Activated CD8-positive, alpha-beta memory T cell treated with anti-CD3 and anti-CD28 coated beads, Interleukin-2, amount 10 ng/mL, durations not matched to agents 7 days and 5 days (primary cell): ENCODE data around the gene GRAP. TPM values are rescaled to one million over a fixed set of nuclear protein-coding genes. Genes with fewer than 3 reads are reported as not detected.

Experiments
- ATAC-seq: fragments of 150-1000 bp; cut with Tn5 transposase; one replicate; pipeline ENCODE4 v1.10.0; 2021; ENCODE audit warnings: moderate library complexity
- CTCF ChIA-PET: fragments of 350-600 bp; sonication (Branson Sonifier 250); formaldehyde crosslinking; loops from one replicate; lab custom pipeline; 2021; ENCODE audit warnings: antibody characterized with exemption; lab: Charles Lee
- DNase-seq: peaks from one replicate; pipeline ENCODE4 v3.0.0-alpha.2; 2020
- H3K27ac Mint-ChIP-seq: one replicate; pipeline ENCODE4 v1.8.0; 2021; ENCODE audit warnings: mild to moderate bottlenecking, mixed read lengths
- H3K27me3 Mint-ChIP-seq: one replicate; pipeline ENCODE4 v1.8.0; 2021; ENCODE audit warnings: mixed read lengths
- H3K36me3 Mint-ChIP-seq: one replicate; pipeline ENCODE4 v1.8.0; 2021; ENCODE audit warnings: mild to moderate bottlenecking, mixed read lengths
- H3K4me1 Mint-ChIP-seq: one replicate; pipeline ENCODE4 v1.8.0; 2021; ENCODE audit warnings: mixed read lengths
- H3K4me3 Mint-ChIP-seq: one replicate; pipeline ENCODE4 v1.8.0; 2021; ENCODE audit warnings: mild to moderate bottlenecking, moderate library complexity, mixed read lengths
- H3K9me3 Mint-ChIP-seq: one replicate; pipeline ENCODE4 v1.8.0; 2022; ENCODE audit warnings: low read depth, mixed read lengths
- total RNA-seq, 2 experiments: library from RNA; stranded (reverse); gene quantifications; one replicate each; pipeline ENCODE4 v1.2.3, GENCODE V29; 2021

Gene GRAP
- total RNA-seq, 2 experiments from 2014 or later, result 9.7 to 10.4 TPM

DNA sequence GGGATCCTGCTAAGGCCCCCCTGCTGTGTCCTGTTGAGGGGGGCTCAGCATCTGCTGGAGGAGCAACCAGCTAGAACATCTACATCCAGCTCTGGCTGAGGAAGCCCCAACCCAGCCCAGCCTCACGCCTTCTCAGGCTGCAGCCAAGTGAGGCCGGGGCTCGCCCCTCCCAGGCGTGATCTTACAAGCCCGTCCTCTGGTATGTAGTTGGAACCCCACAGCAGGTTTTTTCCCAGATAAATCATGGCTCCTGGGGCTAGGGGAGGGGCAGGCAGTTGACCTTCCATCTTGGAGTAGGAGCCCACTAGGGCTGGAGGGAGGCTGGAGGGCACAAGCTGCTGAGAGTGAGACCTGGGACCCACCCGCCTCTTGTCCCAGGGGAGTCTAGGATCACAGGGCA lies 46.8 kb downstream of the GRAP start:
- Mint-ChIP-seq H3K4me1 (peaks cover 19% of the 10 kb centered on the region), H3K9me3 (peaks cover 8% of the 10 kb centered on the region), H3K27me3 (no peaks in the 10 kb centered on the region), H3K36me3 (peaks cover 13% of the 10 kb centered on the region), H3K27ac (no peak overlapping the region), H3K4me3 (no peak overlapping the region)
- CTCF ChIA-PET, result no interaction called here
- DNase-seq, result no peak
- ATAC-seq, result no peak

DNA sequence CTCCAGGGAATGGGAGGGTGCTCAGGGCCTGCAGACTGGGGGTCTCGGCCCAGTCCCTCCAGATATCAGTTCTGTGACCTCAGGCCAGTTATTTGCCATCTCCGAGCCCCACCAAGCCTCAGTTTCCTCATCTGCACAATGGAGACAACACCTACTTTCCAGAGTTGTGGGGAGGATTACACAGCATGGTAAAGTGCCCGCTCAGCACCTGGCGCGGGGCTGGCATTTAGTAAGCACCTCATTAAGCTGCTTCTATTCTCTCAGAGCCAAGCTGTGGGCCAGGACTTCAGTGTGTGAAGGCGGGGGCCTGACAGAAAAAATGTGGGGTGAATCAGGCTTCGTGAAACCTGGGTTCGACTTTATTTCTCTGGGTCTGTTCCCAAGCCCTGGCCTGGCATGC lies 47.4 kb downstream of the GRAP start:
- Mint-ChIP-seq H3K9me3 (peaks cover 10% of the 10 kb centered on the region), H3K4me1 (peaks cover 19% of the 10 kb centered on the region), H3K27ac (no peak overlapping the region), H3K27me3 (no peaks in the 10 kb centered on the region), H3K4me3 (no peak overlapping the region), H3K36me3 (peaks cover 14% of the 10 kb centered on the region)
- CTCF ChIA-PET, result no interaction called here
- no peak for DNase-seq
- ATAC-seq, result no peak

DNA sequence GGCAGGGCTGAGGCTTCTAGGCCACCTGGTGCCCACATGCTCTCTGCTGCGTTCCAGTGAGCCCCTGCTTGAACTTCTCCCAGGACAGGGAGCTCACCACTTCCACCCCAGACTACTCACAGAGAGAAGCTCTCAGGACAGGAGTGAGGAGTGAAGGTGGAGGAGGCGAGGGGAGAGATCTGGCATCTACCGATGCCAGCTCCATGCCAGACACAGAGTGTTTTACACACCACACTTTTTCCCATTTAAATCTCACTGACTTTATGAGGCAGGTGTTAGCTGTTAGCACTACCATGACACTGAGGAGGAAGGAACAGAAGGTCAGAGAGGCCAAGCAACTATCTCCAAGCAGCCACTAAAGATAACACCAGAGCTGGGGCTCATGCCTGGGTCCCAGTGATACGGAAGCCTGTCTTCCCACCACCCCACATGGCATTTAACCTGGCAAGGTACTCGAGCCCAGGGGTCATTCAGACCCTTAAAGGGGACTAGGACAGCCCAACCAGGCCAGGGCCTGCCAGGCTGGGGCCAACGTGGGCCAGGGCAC lies 49.0 kb downstream of the GRAP start:
- ATAC-seq (no peak), DNase-seq (no peak)
- Mint-ChIP-seq H3K4me3 (no peak overlapping the region), H3K9me3 (peaks cover 10% of the 10 kb centered on the region), H3K27ac (no peak overlapping the region), H3K27me3 (no peaks in the 10 kb centered on the region), H3K36me3 (peaks cover 14% of the 10 kb centered on the region), H3K4me1 (peaks cover 18% of the 10 kb centered on the region)
- CTCF ChIA-PET, result no interaction called here

DNA sequence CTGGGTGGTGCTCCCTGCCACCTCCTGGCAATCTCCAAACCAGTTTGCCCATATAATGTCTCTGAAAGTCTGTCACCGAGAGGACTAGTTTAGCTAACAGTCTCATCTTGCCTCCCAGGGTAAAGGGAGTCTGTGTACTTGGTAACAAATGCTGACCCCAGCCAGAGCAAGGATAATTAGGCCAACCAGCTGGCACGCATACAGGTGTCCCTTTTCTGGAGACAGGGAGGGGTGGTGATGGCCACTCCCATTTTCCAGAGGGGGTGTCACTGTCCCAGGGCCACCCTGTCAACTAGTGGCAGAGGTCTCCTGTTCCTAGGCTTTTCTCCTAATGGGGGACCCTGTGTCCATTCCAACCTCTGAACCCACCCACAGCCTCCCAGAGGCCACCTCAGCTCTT lies 50.3 kb downstream of the GRAP start:
- no peak for ATAC-seq
- H3K4me3 Mint-ChIP-seq, result no peak overlapping the region
- H3K27ac Mint-ChIP-seq, result no peak overlapping the region
- DNase-seq, result no peak
- peaks cover 10% of the 10 kb centered on the region for H3K9me3 Mint-ChIP-seq
- H3K4me1 Mint-ChIP-seq, result peaks cover 12% of the 10 kb centered on the region
- H3K27me3 Mint-ChIP-seq, result no peaks in the 10 kb centered on the region
- CTCF ChIA-PET, result interaction anchor here (0.7 kb wide), 1 partner anchor 100 kb away, joined by 3 read pairs; no protein-coding TSS in a partner anchor
- peaks cover 14% of the 10 kb centered on the region for H3K36me3 Mint-ChIP-seq

DNA sequence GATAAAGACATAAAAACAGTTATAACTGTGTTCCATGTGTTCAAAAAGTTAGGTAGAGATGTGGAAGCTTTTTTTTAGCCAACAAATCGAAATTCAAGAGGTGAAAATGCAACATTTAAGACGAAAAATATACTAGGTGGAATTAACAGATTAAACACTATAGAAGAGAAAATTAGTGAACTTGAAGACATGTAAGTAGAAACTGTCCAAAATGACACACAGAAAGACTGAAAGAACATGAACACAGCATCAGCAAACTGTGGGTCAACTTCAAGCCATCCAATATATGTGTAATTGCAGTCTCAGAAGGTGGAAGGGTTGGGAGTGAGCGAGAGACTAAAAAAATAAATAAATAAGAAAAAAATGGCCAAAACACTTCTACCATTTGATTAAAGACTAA lies 51.5 kb downstream of the GRAP start:
- DNase-seq, result no peak
- H3K36me3 Mint-ChIP-seq, result peaks cover 14% of the 10 kb centered on the region
- CTCF ChIA-PET, result interaction anchor here (1.4 kb wide), 1 partner anchor 10 kb away, joined by 3 read pairs; no protein-coding TSS in a partner anchor
- H3K27ac Mint-ChIP-seq, result no peak overlapping the region
- H3K9me3 Mint-ChIP-seq, result peaks cover 10% of the 10 kb centered on the region
- no peaks in the 10 kb centered on the region for H3K27me3 Mint-ChIP-seq
- ATAC-seq, result no peak
- H3K4me3 Mint-ChIP-seq, result no peak overlapping the region
- peaks cover 12% of the 10 kb centered on the region for H3K4me1 Mint-ChIP-seq

DNA sequence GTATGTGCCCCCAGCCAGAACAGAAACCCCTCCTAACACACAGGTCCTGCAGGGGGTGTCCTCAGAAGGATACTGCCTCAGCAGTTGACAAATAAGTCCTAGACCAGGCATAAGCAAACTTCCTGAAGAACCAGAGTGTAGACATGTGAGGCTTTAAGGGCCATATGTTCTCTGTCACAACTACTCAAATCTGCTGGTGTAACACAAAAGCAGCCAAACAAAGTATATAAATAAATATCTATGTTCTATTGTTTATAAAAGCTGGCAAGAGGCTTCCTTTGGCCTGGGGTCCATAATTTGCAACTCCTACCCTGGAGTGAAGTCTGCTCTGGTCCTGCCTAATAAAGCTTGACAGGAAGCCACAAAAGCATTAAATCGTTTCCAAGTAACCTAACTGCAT lies 52.1 kb downstream of the GRAP start:
- Mint-ChIP-seq H3K9me3 (peaks cover 10% of the 10 kb centered on the region), H3K4me3 (no peak overlapping the region), H3K27me3 (no peaks in the 10 kb centered on the region), H3K27ac (no peak overlapping the region), H3K4me1 (peaks cover 12% of the 10 kb centered on the region), H3K36me3 (peaks cover 14% of the 10 kb centered on the region)
- no peak for ATAC-seq
- DNase-seq, result no peak
- CTCF ChIA-PET, result interaction anchor here (0.6 to 1.4 kb wide), 2 partner anchors 10 to 205 kb away, joined by 3 read pairs; no protein-coding TSS in a partner anchor

DNA sequence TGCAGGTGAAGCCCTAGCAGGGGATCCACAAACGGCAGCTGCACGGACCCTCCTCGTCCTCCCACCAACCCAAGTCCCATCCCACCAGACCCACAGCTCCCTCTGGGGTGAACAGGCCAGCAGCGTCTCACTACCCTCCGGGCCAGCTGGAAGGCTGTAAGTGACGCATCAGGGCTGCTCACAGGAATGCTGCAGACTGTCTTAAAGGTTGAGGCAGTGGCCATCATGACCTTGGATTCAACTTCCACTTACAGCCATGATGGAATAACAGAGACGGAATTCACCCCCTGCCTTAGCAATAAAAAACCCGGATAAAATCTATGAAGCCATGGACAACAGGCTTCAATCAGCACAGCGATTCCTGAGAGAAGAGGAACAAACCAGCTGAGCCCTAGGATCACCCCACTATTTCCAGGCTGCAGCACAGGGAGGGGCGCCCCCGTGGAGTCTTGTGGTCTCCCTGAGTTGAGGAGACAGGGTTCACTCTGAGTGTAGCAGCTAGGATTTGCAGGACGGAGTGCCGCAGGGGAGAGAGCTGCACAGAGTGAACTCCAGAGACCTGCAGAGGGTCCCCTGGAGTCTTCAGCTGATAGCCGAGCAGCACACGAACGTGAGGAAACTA lies 52.7 kb downstream of the GRAP start:
- Mint-ChIP-seq H3K4me1 (peaks cover 12% of the 10 kb centered on the region), H3K27ac (no peak overlapping the region), H3K9me3 (peaks cover 10% of the 10 kb centered on the region), H3K36me3 (peaks cover 14% of the 10 kb centered on the region), H3K4me3 (no peak overlapping the region), H3K27me3 (no peaks in the 10 kb centered on the region)
- DNase-seq, result no peak
- CTCF ChIA-PET, result interaction anchor here (0.6 to 1.4 kb wide), 2 partner anchors 9 to 204 kb away, joined by 3 read pairs; no protein-coding TSS in a partner anchor
- no peak for ATAC-seq

DNA sequence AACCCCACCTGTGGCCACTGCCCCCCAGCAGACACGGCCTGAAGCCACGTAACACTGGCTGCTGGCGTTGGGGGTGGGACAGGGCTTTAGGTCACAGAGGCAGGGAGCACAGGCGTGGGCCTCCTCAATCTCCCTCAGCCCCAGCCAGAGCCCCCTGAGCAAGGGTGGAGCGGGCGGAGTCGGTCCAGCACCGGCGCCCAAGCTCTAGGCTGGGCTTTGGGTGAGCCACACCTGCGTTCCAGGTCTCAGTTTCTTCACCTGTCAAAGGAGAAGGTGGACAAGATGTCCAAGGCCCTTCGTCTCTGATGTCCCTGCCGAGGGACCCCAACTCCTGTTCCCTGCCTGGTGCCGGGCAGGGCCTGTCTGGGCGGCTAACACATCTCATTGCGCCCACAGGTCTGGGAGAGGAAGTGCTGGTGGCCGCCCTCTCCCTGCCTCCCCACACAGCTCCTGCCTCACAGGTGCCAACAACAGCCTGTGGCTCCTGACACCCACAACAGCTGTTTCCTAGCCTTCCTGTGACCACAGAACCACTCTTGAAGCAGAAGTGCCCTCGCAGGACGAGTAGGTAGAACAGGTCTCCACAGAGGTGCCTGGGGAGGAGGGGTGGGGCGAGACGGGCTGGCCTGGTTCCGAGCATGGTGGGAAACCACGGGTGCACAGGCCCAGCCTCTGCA lies 54.2 kb downstream of the GRAP start:
- H3K27me3 Mint-ChIP-seq, result no peaks in the 10 kb centered on the region
- CTCF ChIA-PET, result interaction anchor here (1.0 kb wide), 1 partner anchor 12 kb away, joined by 3 read pairs; no protein-coding TSS in a partner anchor
- peaks cover 12% of the 10 kb centered on the region for H3K4me1 Mint-ChIP-seq
- H3K27ac Mint-ChIP-seq, result no peak overlapping the region
- DNase-seq, result peak; percentile 64
- peaks cover 10% of the 10 kb centered on the region for H3K9me3 Mint-ChIP-seq
- ATAC-seq, result peak; percentile 48
- no peak overlapping the region for H3K4me3 Mint-ChIP-seq
- H3K36me3 Mint-ChIP-seq, result peaks cover 14% of the 10 kb centered on the region

DNA sequence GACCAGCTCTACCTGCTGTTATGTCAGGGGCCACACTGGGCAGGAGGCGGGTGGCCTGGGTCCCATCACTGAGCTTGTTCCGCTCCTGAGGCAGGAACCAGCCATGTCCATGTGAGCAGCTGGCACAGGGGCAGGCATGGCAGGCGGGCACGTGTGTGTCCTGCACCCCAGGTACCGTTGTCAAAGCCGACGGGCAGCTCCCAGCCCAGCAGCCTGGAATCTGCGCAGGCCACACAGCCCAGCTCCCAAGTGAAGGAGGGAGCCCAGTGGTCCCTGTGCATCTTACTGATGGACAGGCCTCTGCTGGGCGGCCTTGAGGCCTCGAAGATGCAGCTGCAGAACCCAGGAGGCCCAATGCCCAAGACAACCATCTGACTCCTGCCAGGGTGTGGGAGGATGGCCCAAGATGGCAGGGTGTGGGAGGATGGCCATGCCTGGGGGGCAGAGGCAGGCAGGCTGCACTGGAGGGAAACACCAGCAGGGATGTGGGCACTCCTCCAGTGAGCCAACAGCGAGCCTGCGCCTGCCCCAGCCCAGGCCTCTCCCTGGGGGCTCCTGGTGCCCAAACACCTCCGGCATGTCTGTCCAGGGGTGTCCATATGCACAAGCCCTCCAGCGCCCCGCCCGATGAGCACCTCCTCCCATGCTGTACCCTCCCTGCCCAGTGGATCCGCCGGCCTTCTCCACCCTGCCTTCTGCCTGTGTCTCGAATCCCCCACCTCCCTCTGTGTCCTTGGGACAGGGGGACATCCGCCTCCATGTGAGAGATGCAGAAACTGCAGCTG lies 55.0 kb downstream of the GRAP start:
- H3K36me3 Mint-ChIP-seq, result peaks cover 12% of the 10 kb centered on the region
- CTCF ChIA-PET, result interaction anchor here (1.0 to 1.9 kb wide), 2 partner anchors 11 to 31 kb away, joined by 3 to 6 read pairs; no protein-coding TSS in a partner anchor
- no peak overlapping the region for H3K4me3 Mint-ChIP-seq
- no peak overlapping the region for H3K27ac Mint-ChIP-seq
- DNase-seq (no peak), ATAC-seq (no peak)
- H3K9me3 Mint-ChIP-seq, result peaks cover 10% of the 10 kb centered on the region
- H3K4me1 Mint-ChIP-seq, result peaks cover 12% of the 10 kb centered on the region
- no peaks in the 10 kb centered on the region for H3K27me3 Mint-ChIP-seq

DNA sequence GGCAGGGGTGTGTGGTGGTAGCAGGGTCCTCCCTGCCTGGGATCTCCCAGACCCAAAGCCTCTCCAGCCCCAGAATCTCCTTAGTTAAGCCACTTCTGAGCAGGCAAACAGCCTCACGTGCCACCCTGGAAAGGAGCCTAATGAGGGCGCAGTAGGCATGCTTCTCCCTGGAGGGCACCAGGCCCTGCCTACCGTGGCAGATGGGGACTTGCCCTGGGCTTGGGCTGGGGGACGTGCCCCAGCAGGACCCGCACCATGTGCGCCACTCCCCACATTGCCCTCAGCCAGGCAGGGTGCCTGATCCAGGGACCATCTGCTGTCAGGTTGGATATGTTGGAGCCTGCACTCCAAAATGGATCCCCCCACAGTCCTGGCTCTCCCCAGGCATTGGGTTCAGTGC lies 56.4 kb downstream of the GRAP start:
- no peak overlapping the region for H3K27ac Mint-ChIP-seq
- ATAC-seq, result no peak
- peaks cover 12% of the 10 kb centered on the region for H3K4me1 Mint-ChIP-seq
- H3K36me3 Mint-ChIP-seq, result peaks cover 5% of the 10 kb centered on the region
- no peaks in the 10 kb centered on the region for H3K27me3 Mint-ChIP-seq
- H3K4me3 Mint-ChIP-seq, result no peak overlapping the region
- no peak for DNase-seq
- CTCF ChIA-PET, result interaction anchor here (1.9 kb wide), 1 partner anchor 29 kb away, joined by 6 read pairs; no protein-coding TSS in a partner anchor
- H3K9me3 Mint-ChIP-seq, result peaks cover 6% of the 10 kb centered on the region

DNA sequence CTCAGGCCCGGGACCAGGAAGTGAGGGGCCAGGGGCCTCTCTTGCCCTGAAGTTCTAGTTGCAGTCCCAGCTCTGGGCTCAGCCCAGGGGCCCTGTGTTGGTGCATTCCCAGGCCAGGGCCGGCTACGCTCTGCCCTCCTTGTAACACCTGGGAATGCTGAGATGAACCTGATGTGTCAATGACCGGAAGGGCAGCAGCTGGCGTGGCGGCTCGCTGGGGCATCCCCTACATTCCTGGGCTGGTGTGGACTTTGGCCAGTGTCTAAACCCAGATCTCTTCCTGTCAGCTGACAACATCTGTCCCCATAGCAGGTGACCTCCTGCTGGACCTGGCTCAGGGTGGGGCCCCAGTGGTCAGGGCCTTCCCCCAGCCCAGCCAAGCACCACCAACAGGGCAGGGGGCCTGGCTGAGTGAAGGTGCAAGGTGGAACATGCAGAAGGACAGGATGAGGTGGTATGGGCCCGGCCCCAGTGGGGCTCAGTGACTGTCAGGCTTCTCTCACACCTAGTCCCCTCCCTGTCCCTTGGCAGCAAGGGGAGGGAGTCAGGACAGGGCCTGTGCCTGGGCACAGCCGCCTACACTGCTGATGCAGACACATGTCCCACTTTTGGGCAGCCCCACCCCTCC lies 58.1 kb downstream of the GRAP start:
- ATAC-seq (no peak), DNase-seq (no peak)
- CTCF ChIA-PET, result interaction anchor here (1.0 kb wide), 1 partner anchor 28 kb away, joined by 3 read pairs; no protein-coding TSS in a partner anchor
- H3K36me3 Mint-ChIP-seq, result no peaks in the 10 kb centered on the region
- no peaks in the 10 kb centered on the region for H3K9me3 Mint-ChIP-seq
- no peak overlapping the region for H3K4me3 Mint-ChIP-seq
- H3K27ac Mint-ChIP-seq, result no peak overlapping the region
- H3K27me3 Mint-ChIP-seq, result no peaks in the 10 kb centered on the region
- H3K4me1 Mint-ChIP-seq, result peaks cover 12% of the 10 kb centered on the region

DNA sequence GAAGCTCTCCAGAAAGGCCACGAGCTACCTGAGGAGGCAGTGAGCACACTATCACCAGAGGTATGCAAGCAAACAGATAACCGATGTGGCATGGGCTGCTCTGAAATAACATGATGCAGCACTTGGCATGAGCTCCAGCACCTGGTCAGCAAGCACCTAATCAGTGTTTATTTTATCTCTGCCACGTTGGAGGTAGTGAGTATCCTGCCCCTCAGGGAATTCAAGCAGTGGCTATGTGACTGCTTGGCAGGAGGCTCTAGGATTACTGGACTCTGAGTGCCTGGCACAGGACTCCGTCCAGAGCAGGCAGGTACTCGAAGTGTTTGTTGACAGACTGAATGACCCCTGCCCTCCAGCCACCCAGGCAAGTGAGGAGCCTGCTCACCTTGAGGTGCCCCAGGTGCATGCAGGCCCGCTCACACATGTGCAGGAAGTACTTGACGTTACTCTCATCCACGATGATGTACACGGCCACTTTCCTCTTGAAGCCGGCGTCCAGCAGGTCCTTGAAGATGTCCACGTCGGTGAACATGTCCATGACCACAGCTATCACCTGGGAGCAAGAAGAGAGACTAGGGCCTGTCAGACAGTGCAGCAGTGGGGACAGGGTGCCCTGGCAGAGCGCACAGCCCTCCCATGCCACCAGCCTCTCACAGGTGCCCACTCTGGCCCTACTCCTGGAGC lies 58.8 kb downstream of the GRAP start:
- H3K4me1 Mint-ChIP-seq, result peaks cover 8% of the 10 kb centered on the region
- CTCF ChIA-PET, result interaction anchor here (1.0 kb wide), 1 partner anchor 27 kb away, joined by 3 read pairs; no protein-coding TSS in a partner anchor
- H3K9me3 Mint-ChIP-seq, result no peaks in the 10 kb centered on the region
- no peaks in the 10 kb centered on the region for H3K36me3 Mint-ChIP-seq
- no peak overlapping the region for H3K4me3 Mint-ChIP-seq
- no peak for ATAC-seq
- no peak for DNase-seq
- H3K27ac Mint-ChIP-seq, result no peak overlapping the region
- no peaks in the 10 kb centered on the region for H3K27me3 Mint-ChIP-seq
